HG02678 (cell line): ENCODE results near the gene ZSWIM9.

Source experiments
- ATAC-seq: cut with Tn5 transposase; IDR thresholded peaks from one replicate; pipeline ENCODE4 v1.9.1; 2021; ENCODE audit warnings: mild to moderate bottlenecking, moderate library complexity; ENCODE audit not compliant: unreplicated experiment

Gene ZSWIM9

DNA sequence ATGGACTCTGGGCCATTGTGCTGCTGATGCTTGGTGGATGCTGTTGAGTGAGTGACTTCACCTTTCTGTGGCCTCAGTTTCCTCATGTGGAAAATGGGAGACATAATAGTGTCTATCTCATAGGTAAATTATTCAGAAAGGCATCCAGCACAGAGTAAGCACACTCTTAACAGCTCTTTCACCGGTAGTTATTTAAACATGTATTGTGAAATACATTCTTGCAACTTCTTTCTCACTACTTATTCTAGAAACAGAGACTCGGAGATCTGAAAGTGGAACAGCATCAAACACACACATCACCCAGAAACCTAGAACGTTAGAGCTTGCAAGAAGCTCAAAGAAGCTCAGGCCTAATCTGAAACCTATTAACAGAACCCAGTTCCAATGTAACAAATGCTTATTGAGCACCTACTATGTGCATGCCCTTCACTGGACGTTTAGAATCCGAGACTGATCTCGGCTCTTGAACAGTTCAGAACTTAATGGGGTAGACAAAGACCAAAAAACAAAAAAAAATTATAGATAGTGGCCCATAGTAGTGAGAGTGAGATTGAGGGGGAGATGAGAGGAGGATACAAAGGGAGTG lies 4.1 kb downstream of the ZSWIM9 start:
- no peak for ATAC-seq

DNA sequence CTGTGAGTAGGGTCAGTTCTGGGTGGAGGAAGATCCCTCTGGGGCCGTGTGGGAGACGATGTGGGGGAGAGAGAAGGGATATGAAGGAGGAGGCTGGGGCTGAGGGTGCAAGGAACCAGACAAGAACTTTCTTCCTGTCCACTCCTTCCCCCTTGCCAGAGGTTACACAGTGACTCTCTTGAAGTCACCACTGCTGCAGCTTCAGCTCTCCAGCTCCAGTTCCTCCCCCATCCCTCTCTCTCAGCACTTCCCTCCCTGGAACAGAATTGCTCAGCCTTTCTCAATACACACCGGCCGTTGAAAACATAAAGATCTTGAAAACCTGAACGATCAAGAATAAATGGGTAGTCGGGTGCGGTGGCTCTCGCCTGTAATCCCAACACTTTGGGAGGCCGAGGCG lies 5.1 kb downstream of the ZSWIM9 start:
- ATAC-seq = no peak

DNA sequence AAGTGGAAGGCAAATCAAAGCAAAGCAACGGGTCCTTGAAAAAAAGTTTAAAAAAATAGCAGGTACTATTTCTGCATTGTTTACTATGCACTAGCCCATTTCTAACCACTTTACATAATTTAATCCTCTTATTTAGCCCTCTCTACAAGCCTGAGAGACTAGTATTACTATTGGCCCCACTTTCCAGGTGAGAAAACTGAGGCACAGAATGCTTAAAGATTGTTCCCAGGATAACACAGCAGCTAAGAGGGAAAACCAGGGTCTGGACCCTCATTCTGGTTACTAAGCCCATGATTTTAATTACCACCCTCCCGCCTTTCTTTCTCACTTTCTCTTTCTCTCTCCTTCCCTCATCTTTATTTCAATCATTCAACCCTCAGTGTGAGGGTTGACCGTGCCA lies 5.7 kb downstream of the ZSWIM9 start:
- no peak for ATAC-seq

DNA sequence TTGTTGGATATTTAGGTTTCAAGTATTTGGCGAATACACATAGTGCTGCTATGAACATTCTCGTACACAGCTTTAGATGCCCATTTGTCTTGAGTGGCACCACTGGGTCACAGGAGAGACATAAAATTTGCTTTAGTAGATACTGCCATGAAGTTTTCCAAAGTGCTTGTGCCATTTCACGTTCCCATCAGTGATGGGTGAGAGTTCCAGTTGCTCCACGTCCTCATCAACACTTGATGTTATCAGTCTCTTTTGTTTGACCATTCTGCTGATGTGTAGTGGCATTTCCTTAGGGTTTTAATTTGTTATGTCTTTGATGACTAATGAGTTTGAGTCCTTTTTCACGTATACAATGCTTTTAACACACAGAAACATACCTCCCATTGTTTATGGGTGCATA lies 11.0 kb downstream of the ZSWIM9 start:
- no peak for ATAC-seq

DNA sequence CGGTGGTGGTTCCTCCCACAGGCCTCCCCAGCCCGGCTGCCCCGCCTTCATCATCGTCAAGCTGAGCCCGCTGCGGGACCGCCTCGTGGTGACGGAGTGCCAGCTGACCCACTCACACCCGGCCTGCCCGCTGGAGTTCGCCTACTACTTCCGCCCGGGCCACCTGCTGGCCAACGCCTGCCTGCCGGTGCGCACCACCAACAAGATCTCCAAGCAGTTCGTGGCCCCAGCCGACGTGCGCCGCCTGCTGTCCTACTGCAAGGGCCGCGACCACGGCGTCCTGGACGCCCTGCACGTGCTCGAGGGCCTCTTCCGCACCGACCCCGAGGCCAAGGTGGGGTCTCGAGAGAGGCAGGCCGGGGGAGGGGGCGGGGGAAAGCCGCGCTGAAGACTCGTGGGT lies 12.0 kb downstream of the ZSWIM9 start:
- ATAC-seq = no peak

DNA sequence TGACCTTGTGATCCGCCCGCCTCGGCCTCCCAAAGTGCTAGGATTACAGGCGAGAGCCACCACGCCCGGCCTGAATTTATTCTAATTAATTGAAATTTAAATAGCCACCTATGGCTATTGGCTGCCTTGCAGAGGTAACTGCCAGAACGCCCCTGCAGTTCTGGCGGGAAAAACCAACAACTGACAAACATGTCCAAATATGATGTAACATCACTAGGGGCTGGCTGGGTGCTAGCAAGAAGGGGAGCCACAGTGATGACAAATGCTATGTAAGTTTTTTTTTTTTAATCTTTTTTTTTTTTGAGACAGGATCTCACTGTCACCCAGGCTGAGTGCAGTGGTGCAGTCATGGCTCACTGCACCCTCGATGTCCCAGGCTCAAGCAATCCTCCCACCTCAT lies 12.9 kb downstream of the ZSWIM9 start:
- ATAC-seq = no peak

DNA sequence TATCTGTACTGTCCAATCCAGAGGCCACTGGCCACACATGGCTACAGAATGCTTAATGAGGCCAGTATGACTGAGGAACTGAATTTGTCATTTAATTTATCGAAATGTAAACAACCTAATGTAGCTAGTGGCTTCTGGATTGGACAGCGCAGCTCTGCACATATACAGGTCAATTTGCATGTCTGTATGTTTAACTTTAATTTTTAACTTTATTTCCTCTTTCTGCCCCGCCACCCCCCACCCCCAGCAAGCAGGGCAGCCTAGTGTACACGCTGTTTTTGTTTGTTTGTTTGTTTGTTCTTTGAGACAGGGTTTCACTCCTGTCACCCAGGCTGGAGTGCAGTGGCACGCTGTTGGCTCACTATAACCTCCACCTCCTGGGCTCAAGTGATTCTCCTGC lies 15.5 kb downstream of the ZSWIM9 start:
- peak; percentile 34 for ATAC-seq

DNA sequence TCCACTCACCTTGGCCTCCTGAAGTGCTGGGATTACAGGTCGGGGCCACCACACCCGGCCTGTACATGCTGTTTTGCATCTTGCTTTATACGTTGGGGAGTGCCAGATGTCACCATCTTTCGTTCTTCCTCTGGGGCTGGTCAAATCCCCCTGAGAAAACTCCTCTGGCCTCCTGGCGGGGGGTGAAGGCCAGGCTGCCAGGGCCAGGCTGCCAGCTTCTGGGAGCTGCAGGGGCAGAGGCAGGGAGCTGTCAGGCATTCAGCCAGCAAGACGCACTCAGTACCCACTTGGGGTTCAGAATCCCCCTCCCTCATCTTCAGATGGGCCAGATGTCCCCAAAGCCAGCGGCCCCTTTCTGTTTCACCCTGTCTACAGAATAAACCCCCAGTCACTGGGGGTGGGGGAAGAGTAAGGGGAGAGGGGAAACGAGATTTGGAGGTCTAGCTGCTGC lies 16.1 kb downstream of the ZSWIM9 start:
- peak; percentile 79 for ATAC-seq

DNA sequence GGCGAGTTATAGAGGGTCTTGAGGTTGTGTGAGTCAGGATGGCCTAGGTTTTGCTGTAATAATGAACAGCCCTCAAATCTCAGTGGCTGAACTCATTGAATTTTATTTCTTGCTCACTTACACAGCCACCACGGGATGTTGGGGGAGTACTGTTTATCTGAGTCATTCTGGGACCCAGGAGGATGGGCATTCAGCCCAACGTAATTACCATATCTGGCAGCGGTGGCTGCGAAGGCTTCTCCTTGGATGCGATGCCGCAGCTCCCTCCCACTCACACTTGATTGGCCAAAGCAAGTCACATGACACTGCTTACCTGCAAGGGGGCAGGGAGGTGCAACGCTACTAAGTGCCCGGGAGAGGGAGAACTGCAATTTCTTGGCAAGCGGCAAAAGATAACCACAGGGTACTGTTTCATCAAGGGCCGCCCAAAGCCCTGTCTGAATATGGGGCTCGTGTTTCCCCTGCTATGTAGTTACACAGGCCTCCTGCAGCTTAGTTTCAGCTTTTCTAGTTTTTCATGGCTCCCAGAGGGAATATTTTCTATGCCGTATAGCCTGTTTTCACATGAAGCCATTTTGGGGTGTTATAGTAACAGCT lies 19.9 kb downstream of the ZSWIM9 start:
- ATAC-seq = no peak

DNA sequence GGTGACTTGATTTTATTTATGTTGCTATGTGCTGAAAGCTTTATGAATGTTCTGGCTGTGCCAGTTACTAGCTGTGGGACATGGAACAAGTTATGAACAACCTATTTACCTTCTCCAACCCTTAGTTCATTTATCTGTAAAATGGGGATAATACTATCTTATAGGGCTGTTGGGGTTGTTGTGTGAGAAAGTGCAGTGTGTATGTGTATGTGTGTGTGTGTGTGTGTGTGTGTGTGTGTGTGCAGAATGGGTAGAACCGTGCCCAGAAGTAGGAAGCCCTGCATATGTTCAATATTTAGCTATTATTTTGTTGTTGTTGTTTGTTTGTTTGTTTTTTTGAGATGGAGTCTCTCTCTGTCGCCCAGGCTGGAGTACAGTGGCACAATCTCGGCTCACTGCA lies 20.4 kb downstream of the ZSWIM9 start:
- ATAC-seq = no peak

DNA sequence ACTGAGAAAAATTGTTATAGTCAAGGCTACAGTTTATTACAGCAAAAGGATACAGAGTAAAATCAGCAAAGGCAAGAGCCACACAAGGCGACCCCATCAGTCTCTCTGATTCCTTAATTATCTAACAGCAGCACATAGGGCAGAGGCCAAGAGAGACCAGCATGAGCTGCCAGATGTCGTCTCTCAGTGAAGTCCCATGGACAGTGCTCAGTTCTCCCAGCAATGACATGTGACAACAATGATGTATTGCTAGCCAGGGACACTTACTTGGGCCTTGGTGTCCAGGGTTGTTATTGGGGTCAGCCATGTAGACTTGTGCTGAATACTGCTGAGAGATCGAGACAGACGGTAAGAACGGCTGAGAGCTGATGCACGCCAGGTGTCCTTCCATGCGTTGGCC lies 22.3 kb downstream of the ZSWIM9 start:
- ATAC-seq = no peak

DNA sequence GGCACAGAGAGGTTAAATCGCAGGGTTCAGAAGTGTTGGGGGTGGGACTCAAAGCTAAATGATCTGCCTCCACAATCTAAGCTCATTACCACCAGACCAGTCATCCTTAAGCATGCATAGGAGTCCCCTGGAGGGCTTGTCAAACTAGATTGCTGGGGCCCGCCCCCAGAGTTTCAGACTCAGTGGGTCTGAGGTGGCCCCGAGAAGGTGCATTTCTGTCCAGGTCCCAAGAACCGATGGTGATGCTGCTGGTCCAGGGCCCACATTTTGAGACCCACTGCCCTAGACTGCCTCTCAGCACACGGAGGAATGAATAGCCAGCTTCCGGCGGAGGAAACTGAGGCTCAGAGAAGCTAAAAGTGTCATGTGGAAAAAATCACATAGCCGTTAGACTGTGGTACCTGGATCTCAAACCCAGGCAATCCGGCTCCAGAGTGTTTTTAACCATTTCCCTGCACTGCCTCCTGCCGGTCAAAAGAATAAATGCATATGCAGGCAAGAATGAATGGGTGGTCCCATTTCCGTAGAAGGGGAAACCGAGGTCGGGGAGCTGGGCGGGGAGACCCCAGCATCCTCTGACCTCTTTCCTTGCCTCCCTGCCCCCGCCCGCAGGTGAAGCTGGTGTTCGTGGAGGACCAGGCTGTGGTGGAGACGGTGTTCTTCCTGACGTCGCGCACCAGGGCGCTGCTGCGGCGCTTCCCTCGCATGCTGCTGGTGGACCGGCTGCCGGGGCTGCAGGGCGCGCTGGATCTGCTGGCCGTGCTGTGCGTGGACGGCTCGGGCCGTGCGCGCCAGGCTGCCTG lies 23.8 kb downstream of the ZSWIM9 start:
- no peak for ATAC-seq

DNA sequence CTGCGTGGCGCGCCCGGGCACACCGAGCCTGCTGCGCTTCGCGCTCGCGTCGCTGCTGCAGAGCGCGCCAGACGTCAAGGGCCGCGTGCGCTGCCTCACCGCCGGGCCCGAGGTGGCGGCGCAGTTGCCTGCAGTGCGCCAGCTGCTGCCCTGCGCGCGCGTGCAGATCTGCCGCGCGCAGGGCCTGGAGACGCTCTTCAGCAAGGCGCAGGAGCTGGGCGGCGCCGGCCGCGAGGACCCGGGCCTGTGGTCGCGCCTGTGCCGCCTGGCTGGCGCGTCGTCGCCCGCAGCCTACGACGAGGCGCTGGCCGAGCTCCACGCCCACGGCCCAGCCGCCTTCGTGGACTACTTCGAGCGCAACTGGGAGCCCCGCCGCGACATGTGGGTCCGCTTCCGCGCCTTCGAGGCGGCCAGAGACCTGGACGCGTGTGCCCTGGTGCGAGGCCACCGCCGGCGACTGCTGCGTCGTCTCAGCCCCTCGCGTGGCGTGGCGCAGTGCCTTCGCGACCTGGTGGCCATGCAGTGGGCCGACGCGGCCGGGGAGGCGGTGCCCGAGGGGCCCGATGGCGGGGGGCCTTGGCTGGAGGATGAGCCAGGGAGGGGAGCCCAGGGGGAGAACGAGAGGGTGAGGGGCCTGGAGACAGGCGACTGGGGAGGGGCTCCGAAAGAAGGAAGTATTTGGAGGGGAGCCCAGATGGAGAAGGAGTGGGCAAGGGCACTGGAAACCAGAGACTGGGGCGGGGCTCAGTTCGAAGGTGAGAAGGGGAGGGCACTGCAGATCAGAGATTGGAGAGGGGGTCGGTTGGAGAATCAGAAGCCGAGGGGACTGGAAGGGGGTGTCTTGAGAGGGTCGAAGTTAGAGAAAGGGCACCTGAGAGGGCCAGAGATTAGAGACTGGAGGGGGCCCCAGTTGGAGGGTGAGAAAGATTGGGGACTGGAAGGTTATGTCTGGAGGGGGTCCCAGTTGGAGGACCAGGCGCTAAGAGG lies 24.7 kb downstream of the ZSWIM9 start:
- ATAC-seq = no peak

DNA sequence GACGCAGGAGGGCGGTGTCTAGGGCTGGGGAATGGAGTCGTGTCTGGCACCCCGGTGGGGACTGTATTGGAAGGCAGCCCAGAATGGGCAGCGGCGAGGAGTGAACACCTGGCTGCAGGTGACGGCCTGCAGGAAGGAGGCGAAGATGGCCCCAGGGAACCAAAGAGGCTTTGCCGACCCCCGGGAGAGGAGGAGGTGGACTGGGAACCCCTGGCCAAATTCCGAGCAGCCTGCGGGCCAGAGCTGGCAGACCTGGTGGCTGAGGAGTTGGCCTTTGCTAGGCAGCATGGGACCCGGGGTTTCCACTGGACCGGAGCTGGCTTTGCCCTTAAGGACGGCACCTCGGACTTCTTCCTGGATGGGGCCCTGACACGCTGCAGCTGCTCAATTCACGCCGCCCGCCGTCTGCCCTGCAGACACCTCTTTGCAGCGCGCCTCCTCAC lies 25.9 kb downstream of the ZSWIM9 start:
- no peak for ATAC-seq

DNA sequence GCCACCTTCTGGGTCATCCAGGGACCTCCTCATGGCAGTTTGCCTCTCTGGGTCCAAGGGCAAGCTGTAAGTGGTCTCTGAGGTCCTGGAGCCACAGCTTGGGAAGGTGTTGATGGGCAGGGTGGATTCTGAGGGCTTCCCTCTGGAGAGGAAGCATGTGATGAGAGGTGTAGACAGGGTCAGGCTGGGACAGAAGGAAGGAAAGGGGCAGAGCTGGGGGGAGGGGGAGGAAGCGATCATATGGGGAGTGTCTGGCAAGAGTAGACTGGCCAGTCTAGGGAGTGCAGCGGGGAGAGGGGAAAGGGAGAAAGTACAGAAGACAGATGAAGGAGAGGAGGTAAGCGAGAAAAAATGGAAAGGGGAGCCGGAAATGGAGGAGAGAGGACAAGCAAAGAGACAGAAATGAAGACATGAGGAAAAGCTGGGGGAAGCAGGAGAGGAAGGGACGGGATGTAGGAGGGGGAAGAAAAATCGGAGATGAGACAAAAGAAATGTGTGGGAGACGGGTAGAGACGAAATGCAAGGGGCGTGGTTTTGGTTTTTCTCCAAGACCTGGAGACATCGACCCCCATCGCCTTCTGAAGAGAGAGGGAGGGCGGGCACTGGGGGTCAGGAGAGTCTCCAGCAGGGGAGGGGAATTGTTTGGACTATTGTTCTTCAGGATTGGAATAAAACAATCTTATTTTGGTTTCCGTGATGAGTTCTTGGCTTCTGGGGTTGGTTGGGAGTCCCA lies 26.6 kb downstream of the ZSWIM9 start:
- ATAC-seq = no peak

DNA sequence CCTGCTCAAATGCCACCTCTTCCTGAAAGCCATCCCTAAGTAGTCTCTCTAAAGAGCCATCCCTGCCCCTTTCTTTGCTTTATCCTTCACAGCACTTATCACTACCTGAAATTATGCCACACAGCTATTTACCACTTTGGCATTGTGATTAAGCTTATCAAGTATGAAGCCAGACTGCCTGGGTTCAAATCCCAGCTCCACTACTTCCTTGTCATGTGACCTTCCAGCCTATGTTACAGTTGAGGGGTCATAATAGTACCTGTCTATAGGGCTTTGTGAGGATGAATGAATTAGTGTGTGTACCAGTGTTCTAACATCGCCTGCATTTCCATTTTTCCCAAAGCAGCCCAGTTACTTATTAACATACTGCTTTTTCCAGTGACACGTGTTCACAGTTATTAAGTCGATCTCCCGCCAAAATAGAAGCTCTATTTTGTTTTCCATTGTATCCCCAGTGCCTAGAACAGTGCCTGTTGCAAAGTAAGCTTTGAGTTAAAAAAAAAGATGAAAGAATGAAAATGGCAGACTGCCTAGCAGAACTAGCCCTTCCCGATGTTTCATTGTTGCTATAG lies 32.8 kb downstream of the ZSWIM9 start:
- ATAC-seq = no peak

DNA sequence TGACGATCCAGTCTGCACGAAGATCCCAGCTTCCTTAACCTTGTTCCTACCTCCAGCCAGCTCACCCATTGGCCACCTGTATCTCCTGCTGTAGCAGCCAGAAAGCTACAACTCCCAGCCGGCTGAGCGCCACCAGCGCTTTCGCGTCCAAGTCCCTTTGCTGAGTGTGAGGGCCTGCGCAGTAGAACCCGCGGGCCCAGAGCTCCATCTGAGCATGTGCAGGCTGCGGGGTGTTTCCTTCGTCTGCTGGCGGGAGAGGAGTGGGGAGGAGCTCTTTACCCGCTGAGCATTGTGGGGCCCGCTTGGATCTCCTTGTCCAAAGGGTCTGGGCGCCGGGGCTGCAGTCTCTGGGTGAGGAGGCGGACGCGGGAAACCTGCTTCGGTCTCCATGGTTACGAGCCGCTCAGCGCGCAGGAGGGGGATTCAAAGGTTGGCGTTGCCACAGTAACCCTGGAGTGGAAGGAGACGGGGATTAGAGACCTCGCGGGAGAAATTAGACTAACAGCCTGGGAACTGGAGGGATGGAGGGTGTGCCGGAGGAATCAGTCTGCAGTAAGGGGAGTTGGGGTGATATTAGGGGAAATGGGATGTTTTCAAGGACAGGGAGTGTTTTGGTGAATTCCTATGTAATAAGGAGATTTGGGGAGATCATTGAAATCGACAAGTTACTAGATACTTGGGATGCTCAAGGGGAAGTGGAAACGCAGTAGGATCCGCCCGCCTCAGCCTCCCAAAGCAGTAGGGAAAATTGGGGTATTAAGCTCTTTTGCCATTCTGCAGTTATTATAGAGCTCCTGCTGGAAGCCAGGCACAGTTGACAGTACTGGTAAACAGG lies 33.5 kb downstream of the ZSWIM9 start:
- ATAC-seq = peak; percentile 91

DNA sequence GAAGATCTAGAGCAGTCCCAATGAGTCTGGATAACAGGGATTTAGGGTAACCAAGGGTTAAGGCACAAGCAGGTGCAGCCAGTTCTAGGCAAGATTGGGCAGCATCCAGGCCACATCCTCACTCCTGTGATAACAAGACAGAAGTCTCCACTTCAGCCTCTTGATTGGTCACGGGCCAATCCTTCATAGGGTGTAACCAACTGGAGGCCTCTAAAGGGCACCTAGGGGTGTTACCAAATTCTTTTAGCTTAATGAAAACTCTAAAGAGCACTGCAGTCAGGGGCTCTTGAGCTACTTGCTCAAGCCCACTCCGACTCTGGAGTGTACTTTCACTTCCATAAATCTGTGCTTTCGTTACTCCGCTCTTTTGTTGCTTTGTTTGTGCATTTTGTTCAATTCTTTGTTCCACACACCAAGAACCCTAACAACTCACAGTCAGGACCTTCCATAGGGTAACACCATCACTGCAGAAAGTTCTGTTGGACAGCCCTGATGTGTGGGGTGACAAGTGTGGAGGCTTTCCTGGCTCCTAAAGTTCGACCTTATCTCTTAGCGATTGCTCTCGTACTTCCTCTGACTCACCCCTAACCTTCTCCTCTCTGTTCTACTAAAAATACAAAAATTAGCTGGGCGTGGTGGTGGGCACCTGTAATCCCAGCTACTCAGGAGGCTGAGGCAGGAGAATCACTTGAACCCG lies 36.1 kb downstream of the ZSWIM9 start:
- no peak for ATAC-seq

DNA sequence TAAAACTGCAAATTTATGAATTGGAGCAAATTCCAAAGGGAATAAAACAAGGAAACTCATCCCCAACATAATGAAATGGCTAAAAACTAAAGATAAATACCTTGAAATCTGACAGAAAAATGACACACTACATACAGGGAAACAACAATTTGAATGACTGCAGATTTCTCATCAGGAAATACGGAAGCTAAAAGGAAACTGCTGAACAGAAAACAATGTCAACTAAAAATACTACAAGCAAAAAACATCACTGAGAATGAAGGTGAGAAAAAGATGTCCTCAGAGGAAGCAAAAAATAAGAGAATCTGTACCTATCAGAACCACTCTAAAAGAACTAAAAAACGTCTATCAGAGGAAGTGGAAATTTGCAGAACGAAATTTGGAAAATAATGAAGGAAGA lies 39.5 kb downstream of the ZSWIM9 start:
- no peak for ATAC-seq
